ENCODE results near the gene LDB3. TPM values are rescaled to one million over a fixed set of nuclear protein-coding genes. Genes with fewer than 3 reads are reported as not detected.

LDB3 gene
- polyA plus RNA-seq, 2 of the 4 experiments (the other 2 are of a cell fraction) = 0.13 TPM

DNA sequence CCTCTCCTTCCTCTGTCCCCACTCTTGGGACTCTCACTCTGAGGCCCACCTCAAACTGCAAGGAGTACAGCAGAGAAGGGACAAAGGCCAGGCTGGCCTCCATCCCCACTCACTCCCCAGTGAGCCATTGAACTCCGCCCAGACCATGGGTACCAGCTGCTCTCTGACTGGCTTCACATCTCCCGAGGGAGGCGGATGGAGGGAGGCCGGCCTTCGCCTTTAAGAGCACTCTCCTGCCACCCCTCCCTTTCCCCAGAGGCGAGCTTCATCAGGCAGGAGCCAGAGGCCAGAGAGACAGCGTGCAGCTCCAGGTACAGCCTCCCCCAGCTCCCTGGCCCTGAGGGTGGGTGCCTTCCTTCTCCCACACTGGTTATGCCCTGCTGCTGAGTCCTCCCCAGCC is 1.8 kb upstream of the LDB3 start:
- CTCF ChIA-PET = interaction anchor here (1.4 to 1.7 kb wide), 3 partner anchors 22 to 42 kb away, joined by 3 to 4 read pairs (median 3); no protein-coding TSS in a partner anchor
- POLR2A ChIA-PET = no interaction called here
- DNase-seq (ENCODE audit: low read depth in 1 of 2, low spot score in 1 of 2) (no peak), FAIRE-seq (no peak), ATAC-seq (no peak)
- Histone ChIP-seq H3K9me3 (no peaks in the 10 kb centered on the region), H3K27ac (no peak overlapping the region), H3K4me1 (0 out of 3 replicates have a peak, but pooled peaks cover 3% of the 10 kb centered on the region), H3K4me2 (no peak overlapping the region), H3K4me3 (no peak overlapping the region)
- 84% methylated on average over 6 of the region's 7 CpGs for WGBS (ENCODE audit: missing lambda C conversion rate)
- TF ChIP-seq HDAC2 (IDR thresholded peaks at IDR 0.05) = no peak
- no peak for TF ChIP-seq NPAS2 (CRISPR knock-in tag; IDR thresholded peaks at IDR 0.05; ENCODE audit: borderline replicate concordance)
- no peak for TF ChIP-seq ZFP36 (IDR thresholded peaks at IDR 0.05; ENCODE audit: borderline replicate concordance, partially characterized antibody)
- TF ChIP-seq NFE2L2 (conservative IDR thresholded peaks at IDR 0.05; ENCODE audit: low read length) = no peak
- no peak for TF ChIP-seq HEYL (CRISPR knock-in tag; IDR thresholded peaks at IDR 0.05)
- no peak for TF ChIP-seq EP300 (IDR thresholded peaks at IDR 0.05)
- no peak for TF ChIP-seq FOXS1 (CRISPR knock-in tag; IDR thresholded peaks at IDR 0.05)
- no peak for TF ChIP-seq BHLHE40 (IDR thresholded peaks at IDR 0.05; ENCODE audit: low read depth, low read length)
- TF ChIP-seq, protein P1, sequence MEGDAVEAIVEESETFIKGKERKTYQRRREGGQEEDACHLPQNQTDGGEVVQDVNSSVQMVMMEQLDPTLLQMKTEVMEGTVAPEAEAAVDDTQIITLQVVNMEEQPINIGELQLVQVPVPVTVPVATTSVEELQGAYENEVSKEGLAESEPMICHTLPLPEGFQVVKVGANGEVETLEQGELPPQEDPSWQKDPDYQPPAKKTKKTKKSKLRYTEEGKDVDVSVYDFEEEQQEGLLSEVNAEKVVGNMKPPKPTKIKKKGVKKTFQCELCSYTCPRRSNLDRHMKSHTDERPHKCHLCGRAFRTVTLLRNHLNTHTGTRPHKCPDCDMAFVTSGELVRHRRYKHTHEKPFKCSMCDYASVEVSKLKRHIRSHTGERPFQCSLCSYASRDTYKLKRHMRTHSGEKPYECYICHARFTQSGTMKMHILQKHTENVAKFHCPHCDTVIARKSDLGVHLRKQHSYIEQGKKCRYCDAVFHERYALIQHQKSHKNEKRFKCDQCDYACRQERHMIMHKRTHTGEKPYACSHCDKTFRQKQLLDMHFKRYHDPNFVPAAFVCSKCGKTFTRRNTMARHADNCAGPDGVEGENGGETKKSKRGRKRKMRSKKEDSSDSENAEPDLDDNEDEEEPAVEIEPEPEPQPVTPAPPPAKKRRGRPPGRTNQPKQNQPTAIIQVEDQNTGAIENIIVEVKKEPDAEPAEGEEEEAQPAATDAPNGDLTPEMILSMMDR (IDR thresholded peaks at IDR 0.05) = no peak
- TF ChIP-seq HOXA7 (CRISPR knock-in tag; IDR thresholded peaks at IDR 0.05) = no peak
- no peak for TF ChIP-seq CHD2 (IDR thresholded peaks at IDR 0.05; ENCODE audit: low read length, partially characterized antibody)

GRCh38 chr10:86667421-86668181 is 710 bp upstream of the LDB3 start:
- DNase-seq (ENCODE audit: low read depth in 1 of 2, low spot score in 1 of 2) (no peak), FAIRE-seq (no peak), ATAC-seq (no peak)
- ChIA-PET CTCF (interaction anchor here (0.6 to 1.8 kb wide), 8 partner anchors 17 to 276 kb away, joined by 3 to 6 read pairs (median 3); no protein-coding TSS in a partner anchor), POLR2A (no interaction called here)
- Histone ChIP-seq H3K27ac (0 out of 6 replicates have a peak overlapping the region, but pooled peaks of 1 of the 2 experiments have one; percentile 49), H3K4me3 (no peak overlapping the region), H3K9me3 (no peaks in the 10 kb centered on the region), H3K4me1 (0 out of 3 replicates have a peak, but pooled peaks cover 3% of the 10 kb centered on the region), H3K4me2 (no peak overlapping the region)
- TF ChIP-seq, protein P1 (IDR thresholded peaks at IDR 0.05) = no peak
- TF ChIP-seq FOSB (CRISPR knock-in tag; IDR thresholded peaks at IDR 0.05) = no peak
- TF ChIP-seq, protein P2, sequence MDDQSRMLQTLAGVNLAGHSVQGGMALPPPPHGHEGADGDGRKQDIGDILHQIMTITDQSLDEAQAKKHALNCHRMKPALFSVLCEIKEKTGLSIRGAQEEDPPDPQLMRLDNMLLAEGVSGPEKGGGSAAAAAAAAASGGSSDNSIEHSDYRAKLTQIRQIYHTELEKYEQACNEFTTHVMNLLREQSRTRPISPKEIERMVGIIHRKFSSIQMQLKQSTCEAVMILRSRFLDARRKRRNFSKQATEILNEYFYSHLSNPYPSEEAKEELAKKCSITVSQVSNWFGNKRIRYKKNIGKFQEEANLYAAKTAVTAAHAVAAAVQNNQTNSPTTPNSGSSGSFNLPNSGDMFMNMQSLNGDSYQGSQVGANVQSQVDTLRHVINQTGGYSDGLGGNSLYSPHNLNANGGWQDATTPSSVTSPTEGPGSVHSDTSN (IDR thresholded peaks at IDR 0.05) = no peak
- TF ChIP-seq, protein P3, sequence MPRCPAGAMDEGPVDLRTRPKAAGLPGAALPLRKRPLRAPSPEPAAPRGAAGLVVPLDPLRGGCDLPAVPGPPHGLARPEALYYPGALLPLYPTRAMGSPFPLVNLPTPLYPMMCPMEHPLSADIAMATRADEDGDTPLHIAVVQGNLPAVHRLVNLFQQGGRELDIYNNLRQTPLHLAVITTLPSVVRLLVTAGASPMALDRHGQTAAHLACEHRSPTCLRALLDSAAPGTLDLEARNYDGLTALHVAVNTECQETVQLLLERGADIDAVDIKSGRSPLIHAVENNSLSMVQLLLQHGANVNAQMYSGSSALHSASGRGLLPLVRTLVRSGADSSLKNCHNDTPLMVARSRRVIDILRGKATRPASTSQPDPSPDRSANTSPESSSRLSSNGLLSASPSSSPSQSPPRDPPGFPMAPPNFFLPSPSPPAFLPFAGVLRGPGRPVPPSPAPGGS (IDR thresholded peaks at IDR 0.05) = no peak
- no peak for TF ChIP-seq EHF (CRISPR knock-in tag; IDR thresholded peaks at IDR 0.05)
- TF ChIP-seq, protein P4, sequence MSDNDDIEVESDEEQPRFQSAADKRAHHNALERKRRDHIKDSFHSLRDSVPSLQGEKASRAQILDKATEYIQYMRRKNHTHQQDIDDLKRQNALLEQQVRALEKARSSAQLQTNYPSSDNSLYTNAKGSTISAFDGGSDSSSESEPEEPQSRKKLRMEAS (IDR thresholded peaks at IDR 0.05) = no peak
- no peak for TF ChIP-seq NPAS2 (CRISPR knock-in tag; IDR thresholded peaks at IDR 0.05; ENCODE audit: borderline replicate concordance)
- no peak for TF ChIP-seq HDAC2 (IDR thresholded peaks at IDR 0.05)
- TF ChIP-seq TP53 (CRISPR knock-in tag; IDR thresholded peaks at IDR 0.05) = no peak
- no peak for TF ChIP-seq EP300 (IDR thresholded peaks at IDR 0.05)
- no peak for TF ChIP-seq HOXB5 (CRISPR knock-in tag; IDR thresholded peaks at IDR 0.05)
- no peak for TF ChIP-seq ATOH8 (CRISPR knock-in tag; IDR thresholded peaks at IDR 0.05; ENCODE audit: low read depth)
- TF ChIP-seq HEYL (CRISPR knock-in tag; IDR thresholded peaks at IDR 0.05) = no peak
- no peak for TF ChIP-seq E2F6 (IDR thresholded peaks at IDR 0.05; ENCODE audit: borderline replicate concordance, low read depth)
- 76% methylated on average over 8 of the region's 10 CpGs for WGBS (ENCODE audit: missing lambda C conversion rate)

All from A549 (cell line).